ENCODE measurements around the gene MAPK8. TPM values are rescaled to one million over a fixed set of nuclear protein-coding genes. Genes with fewer than 3 reads are reported as not detected.

MAPK8 gene
- polyA plus RNA-seq, 2 donors = 14.5 to 16.1 TPM

DNA sequence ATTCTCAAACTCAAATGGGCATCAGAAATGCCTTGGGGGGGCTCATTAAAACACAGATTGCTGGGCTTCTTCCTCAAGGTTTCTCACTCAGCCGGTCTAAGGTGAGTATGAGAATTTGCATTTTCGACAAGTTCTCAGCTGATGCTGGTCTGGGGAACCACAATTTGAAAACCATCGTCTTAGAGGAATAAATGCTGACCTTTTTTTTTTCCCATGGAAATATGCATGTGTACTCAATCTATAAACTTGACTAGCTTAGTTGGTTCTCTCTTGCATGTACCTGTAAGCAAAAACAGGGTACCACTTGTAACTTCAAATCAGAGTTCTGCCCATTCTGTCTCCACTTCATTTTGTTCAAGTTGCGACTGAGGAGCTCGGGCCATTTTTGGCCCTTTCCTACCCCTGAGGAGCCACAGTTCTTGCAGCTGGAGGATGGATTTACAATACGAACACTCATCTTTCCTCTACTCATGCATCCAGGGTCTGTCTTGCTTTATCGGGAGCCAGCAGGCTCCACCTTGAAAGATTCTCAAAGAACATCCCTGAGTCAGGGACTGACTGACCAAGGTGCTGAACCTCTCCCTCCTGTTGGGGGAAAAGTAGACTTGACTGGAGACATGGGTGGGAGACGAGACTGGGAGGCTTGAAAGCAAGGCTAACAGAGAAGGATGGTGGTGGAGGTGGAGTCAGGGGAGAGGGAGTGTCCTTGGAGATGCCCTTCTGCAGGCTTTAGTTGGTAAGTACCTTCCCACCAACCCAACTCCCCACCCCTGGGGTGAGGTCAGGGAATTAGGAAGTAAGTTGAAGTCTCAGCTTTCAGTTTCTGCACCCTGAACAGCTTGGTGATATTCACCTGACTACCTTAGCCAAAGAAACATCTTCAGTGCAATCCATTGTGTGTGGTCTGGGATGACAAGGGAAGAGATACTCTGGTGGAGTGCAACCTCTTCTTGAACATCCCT, 3.7 kb upstream of the MAPK8 start:
- H3K36me3 ChIP-seq (ENCODE audit: control insufficient read depth in 2 of 2, insufficient read depth in 2 of 2, low read length in 1 of 2) = no peaks in the 10 kb centered on the region
- H3K9me3 ChIP-seq (ENCODE audit: control insufficient read depth in 2 of 2, insufficient read depth in 1 of 2, low read depth in 1 of 2, low read length in 1 of 2) = no peaks in the 10 kb centered on the region
- no peak overlapping the region for H3K27ac ChIP-seq (ENCODE audit: low read depth in 2 of 2, low read length in 1 of 2)
- peaks cover 0 to 3% of the 10 kb centered on the region in 2 donors for H3K4me1 ChIP-seq (ENCODE audit: control insufficient read depth in 2 of 2, insufficient read depth in 2 of 2, low read length in 1 of 2)
- no peaks in the 10 kb centered on the region for H3K27me3 ChIP-seq (ENCODE audit: control insufficient read depth in 1 of 2, insufficient read depth in 2 of 2, low read length in 2 of 2)
- 88% methylated on average over 8 of the region's 8 CpGs for WGBS, 2 donors
- no peak overlapping the region for H3K4me3 ChIP-seq (ENCODE audit: low read depth in 1 of 2, low read length in 2 of 2)

DNA sequence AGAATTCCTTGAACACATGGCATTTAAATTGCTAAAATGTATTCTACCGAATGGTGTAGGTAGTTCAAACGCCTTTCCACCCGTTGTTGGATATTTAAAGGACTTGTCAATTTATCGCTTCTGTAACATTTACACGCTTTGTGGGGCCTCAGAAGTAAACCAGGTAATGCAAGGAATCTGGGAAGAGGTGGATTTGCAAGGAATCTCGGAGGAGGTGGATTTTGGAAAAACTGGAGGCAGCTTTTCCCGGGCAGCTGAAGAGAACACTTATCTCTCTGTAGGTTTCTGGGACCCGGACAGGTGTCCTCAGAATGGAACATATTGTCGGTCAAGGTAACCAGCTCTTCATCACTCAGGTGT, 592 bp upstream of the MAPK8 start:
- no peaks in the 10 kb centered on the region for H3K27me3 ChIP-seq (ENCODE audit: control insufficient read depth in 1 of 2, insufficient read depth in 2 of 2, low read length in 2 of 2)
- H3K4me1 ChIP-seq (ENCODE audit: control insufficient read depth in 2 of 2, insufficient read depth in 2 of 2, low read length in 1 of 2) = peaks cover 0 to 3% of the 10 kb centered on the region in 2 donors
- peak overlapping the region; percentile 78 to 88 for H3K27ac ChIP-seq (ENCODE audit: low read depth in 2 of 2, low read length in 1 of 2)
- WGBS, 2 donors = 52 to 56% methylated on average over 9 of the region's 9 CpGs
- H3K4me3 ChIP-seq (ENCODE audit: low read depth in 1 of 2, low read length in 2 of 2) = peak overlapping the region; percentile 51 to 84
- no peaks in the 10 kb centered on the region for H3K9me3 ChIP-seq (ENCODE audit: control insufficient read depth in 2 of 2, insufficient read depth in 1 of 2, low read depth in 1 of 2, low read length in 1 of 2)
- no peaks in the 10 kb centered on the region for H3K36me3 ChIP-seq (ENCODE audit: control insufficient read depth in 2 of 2, insufficient read depth in 2 of 2, low read length in 1 of 2)

DNA sequence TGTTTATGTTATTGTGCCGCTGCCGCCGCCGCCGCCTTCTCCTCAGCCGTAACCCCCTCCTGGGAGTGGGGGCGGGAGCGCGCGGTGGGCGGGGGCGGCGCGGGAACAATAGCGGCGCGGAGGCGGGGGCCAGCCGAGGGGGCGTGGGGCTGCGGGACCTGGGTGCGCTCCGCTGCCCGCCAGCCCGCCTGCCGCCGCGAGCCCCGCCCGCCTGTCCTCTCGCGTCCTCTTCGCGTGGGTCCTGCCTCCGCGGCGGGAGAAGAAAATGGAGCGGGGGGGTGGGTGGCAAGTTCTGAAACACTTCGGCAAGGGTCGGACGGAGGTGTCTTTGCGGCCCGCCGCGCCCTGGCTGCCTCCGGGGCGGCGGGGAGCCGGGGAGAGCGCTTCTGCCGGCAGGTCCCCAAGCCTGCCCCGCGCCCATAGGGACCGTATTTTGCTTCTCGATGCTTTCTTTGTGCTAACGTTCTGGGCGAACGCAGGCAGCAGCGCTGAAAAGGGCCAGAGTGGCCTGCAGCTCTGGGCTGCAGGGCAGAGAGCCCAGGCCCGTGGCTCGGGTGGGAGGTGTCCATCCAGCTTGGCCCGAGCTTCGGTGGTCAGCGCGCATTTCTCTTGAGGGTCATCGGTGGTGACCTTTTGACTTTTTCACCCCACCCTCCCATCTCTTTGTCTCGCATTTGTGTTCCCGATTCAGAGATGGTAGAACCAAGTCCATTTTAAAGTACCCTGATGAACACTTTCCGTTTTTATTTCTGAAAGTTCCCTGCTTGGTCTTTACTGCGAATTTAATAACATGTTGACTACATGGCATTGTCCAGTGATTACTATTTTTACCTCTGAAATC, 613 bp downstream of the MAPK8 start:
- no peaks in the 10 kb centered on the region for H3K36me3 ChIP-seq (ENCODE audit: control insufficient read depth in 2 of 2, insufficient read depth in 2 of 2, low read length in 1 of 2)
- H3K27me3 ChIP-seq (ENCODE audit: control insufficient read depth in 1 of 2, insufficient read depth in 2 of 2, low read length in 2 of 2) = no peaks in the 10 kb centered on the region
- peaks cover 0 to 3% of the 10 kb centered on the region in 2 donors for H3K4me1 ChIP-seq (ENCODE audit: control insufficient read depth in 2 of 2, insufficient read depth in 2 of 2, low read length in 1 of 2)
- whole genome bisulfite sequencing, 2 donors = 1% methylated on average over 57 to 70 of the region's 70 CpGs
- peak overlapping the region; percentile 88 to 96 for H3K27ac ChIP-seq (ENCODE audit: low read depth in 2 of 2, low read length in 1 of 2)
- H3K4me3 ChIP-seq (ENCODE audit: low read depth in 1 of 2, low read length in 2 of 2) = peak overlapping the region; percentile 84 to 91
- no peaks in the 10 kb centered on the region for H3K9me3 ChIP-seq (ENCODE audit: control insufficient read depth in 2 of 2, insufficient read depth in 1 of 2, low read depth in 1 of 2, low read length in 1 of 2)

DNA sequence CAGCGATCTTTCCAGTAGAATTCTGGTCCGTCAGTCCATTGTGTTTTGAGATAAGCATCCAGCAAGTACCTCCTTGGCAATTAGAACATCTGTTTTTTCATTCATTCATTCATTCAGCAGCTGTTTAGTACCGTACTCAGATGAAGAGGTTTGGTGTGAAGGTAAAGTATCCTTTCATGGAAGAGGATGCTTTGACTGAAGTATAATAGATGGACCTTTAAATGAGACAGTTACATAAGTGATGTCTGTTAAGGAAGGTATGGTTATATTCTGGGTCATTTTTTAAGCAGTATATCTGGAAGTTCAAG, 1.2 kb downstream of the MAPK8 start:
- Histone ChIP-seq H3K4me1 (ENCODE audit: control insufficient read depth in 2 of 2, insufficient read depth in 2 of 2, low read length in 1 of 2) (peaks cover 0 to 3% of the 10 kb centered on the region in 2 donors), H3K27me3 (ENCODE audit: control insufficient read depth in 1 of 2, insufficient read depth in 2 of 2, low read length in 2 of 2) (no peaks in the 10 kb centered on the region), H3K27ac (ENCODE audit: low read depth in 2 of 2, low read length in 1 of 2) (no peak overlapping the region), H3K4me3 (ENCODE audit: low read depth in 1 of 2, low read length in 2 of 2) (peak overlapping the region in 1 of 2 donors; percentile 84), H3K36me3 (ENCODE audit: control insufficient read depth in 2 of 2, insufficient read depth in 2 of 2, low read length in 1 of 2) (no peaks in the 10 kb centered on the region), H3K9me3 (ENCODE audit: control insufficient read depth in 2 of 2, insufficient read depth in 1 of 2, low read depth in 1 of 2, low read length in 1 of 2) (no peaks in the 10 kb centered on the region)
- 15 to 22% methylated on average over 3 of the region's 3 CpGs for WGBS, 2 donors

DNA sequence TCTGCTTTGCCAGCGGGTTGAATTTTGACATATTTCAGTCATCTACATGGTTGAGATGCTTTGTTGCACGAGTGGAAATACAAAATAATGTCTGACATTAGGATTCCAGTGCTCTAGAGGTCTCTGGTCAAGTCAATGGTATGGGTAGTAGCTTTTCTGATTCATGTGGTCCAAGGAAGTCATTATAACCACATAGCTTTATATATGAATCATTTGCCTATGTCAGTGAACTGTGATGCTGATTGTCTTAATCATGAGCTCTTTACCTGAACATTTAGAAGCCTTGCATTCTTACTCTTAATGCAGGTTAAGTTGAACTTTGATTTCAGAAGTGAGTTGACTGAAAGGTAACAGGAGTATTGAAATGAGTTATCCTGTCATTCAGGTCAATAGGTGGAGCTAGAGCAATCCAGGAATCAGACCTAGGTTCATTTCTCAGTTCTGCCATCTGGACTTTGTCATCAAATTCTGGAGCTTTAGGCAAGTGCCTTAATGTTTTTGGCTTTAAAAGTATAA, 3.3 kb downstream of the MAPK8 start:
- peak overlapping the region in 1 of 2 donors; percentile 27 for H3K27ac ChIP-seq (ENCODE audit: low read depth in 2 of 2, low read length in 1 of 2)
- no peak overlapping the region for H3K4me3 ChIP-seq (ENCODE audit: low read depth in 1 of 2, low read length in 2 of 2)
- no peaks in the 10 kb centered on the region for H3K36me3 ChIP-seq (ENCODE audit: control insufficient read depth in 2 of 2, insufficient read depth in 2 of 2, low read length in 1 of 2)
- peaks cover 0 to 3% of the 10 kb centered on the region in 2 donors for H3K4me1 ChIP-seq (ENCODE audit: control insufficient read depth in 2 of 2, insufficient read depth in 2 of 2, low read length in 1 of 2)
- 56 to 57% methylated on average over 2 of the region's 2 CpGs for WGBS, 2 donors
- H3K9me3 ChIP-seq (ENCODE audit: control insufficient read depth in 2 of 2, insufficient read depth in 1 of 2, low read depth in 1 of 2, low read length in 1 of 2) = no peaks in the 10 kb centered on the region
- H3K27me3 ChIP-seq (ENCODE audit: control insufficient read depth in 1 of 2, insufficient read depth in 2 of 2, low read length in 2 of 2) = no peaks in the 10 kb centered on the region

GRCh38 chr10:48314107-48314506, 7.6 kb downstream of the MAPK8 start:
- WGBS, 2 donors = 93 to 95% methylated on average over 2 of the region's 2 CpGs
- Histone ChIP-seq H3K27me3 (ENCODE audit: control insufficient read depth in 1 of 2, insufficient read depth in 2 of 2, low read length in 2 of 2) (no peaks in the 10 kb centered on the region), H3K9me3 (ENCODE audit: control insufficient read depth in 2 of 2, insufficient read depth in 1 of 2, low read depth in 1 of 2, low read length in 1 of 2) (no peaks in the 10 kb centered on the region), H3K4me1 (ENCODE audit: control insufficient read depth in 2 of 2, insufficient read depth in 2 of 2, low read length in 1 of 2) (peaks cover 0 to 2% of the 10 kb centered on the region in 2 donors), H3K27ac (ENCODE audit: low read depth in 2 of 2, low read length in 1 of 2) (no peak overlapping the region), H3K36me3 (ENCODE audit: control insufficient read depth in 2 of 2, insufficient read depth in 2 of 2, low read length in 1 of 2) (no peaks in the 10 kb centered on the region), H3K4me3 (ENCODE audit: low read depth in 1 of 2, low read length in 2 of 2) (no peak overlapping the region)

DNA sequence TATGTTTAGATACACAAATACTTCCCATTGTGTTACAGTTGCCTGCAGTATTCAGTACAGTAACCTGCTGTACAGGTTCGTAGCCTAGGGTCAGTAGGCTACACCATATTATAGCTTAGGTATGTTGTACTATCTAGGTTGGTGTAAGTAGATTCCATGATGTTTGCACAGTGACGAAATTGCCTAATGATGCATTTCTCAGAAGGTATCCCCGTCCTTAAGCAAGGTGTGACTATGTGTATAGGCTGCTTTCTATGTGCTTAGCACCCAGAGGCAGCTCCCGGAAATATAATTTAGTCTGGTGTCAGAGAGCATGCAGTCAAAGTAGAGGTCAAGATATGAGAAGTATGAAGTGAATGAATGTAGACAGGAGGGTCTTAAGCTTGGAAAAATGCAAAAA, 9.8 kb downstream of the MAPK8 start:
- Histone ChIP-seq H3K4me3 (ENCODE audit: low read depth in 1 of 2, low read length in 2 of 2) (no peak overlapping the region), H3K9me3 (ENCODE audit: control insufficient read depth in 2 of 2, insufficient read depth in 1 of 2, low read depth in 1 of 2, low read length in 1 of 2) (no peaks in the 10 kb centered on the region), H3K27ac (ENCODE audit: low read depth in 2 of 2, low read length in 1 of 2) (no peak overlapping the region), H3K4me1 (ENCODE audit: control insufficient read depth in 2 of 2, insufficient read depth in 2 of 2, low read length in 1 of 2) (peaks cover 0 to 2% of the 10 kb centered on the region in 2 donors), H3K36me3 (ENCODE audit: control insufficient read depth in 2 of 2, insufficient read depth in 2 of 2, low read length in 1 of 2) (no peaks in the 10 kb centered on the region), H3K27me3 (ENCODE audit: control insufficient read depth in 1 of 2, insufficient read depth in 2 of 2, low read length in 2 of 2) (no peaks in the 10 kb centered on the region)
- WGBS, 2 donors = 81 to 82% methylated on average over 4 of the region's 4 CpGs

- 73 to 76% methylated on average over 8 of the region's 8 CpGs for WGBS, 2 donors
- Histone ChIP-seq H3K9me3 (ENCODE audit: control insufficient read depth in 2 of 2, insufficient read depth in 1 of 2, low read depth in 1 of 2, low read length in 1 of 2) (no peaks in the 10 kb centered on the region), H3K4me1 (ENCODE audit: control insufficient read depth in 2 of 2, insufficient read depth in 2 of 2, low read length in 1 of 2) (peaks cover 0 to 2% of the 10 kb centered on the region in 2 donors), H3K27me3 (ENCODE audit: control insufficient read depth in 1 of 2, insufficient read depth in 2 of 2, low read length in 2 of 2) (no peaks in the 10 kb centered on the region), H3K4me3 (ENCODE audit: low read depth in 1 of 2, low read length in 2 of 2) (no peak overlapping the region), H3K27ac (ENCODE audit: low read depth in 2 of 2, low read length in 1 of 2) (no peak overlapping the region), H3K36me3 (ENCODE audit: control insufficient read depth in 2 of 2, insufficient read depth in 2 of 2, low read length in 1 of 2) (no peaks in the 10 kb centered on the region)
Measured at GRCh38 chr10:48317321-48317990, 11.0 kb downstream of the MAPK8 start.

GRCh38 chr10:48322017-48322416, 15.5 kb downstream of the MAPK8 start:
- H3K4me1 ChIP-seq (ENCODE audit: control insufficient read depth in 2 of 2, insufficient read depth in 2 of 2, low read length in 1 of 2) = peaks cover 0 to 2% of the 10 kb centered on the region in 2 donors
- no peaks in the 10 kb centered on the region for H3K36me3 ChIP-seq (ENCODE audit: control insufficient read depth in 2 of 2, insufficient read depth in 2 of 2, low read length in 1 of 2)
- H3K4me3 ChIP-seq (ENCODE audit: low read depth in 1 of 2, low read length in 2 of 2) = no peak overlapping the region
- H3K9me3 ChIP-seq (ENCODE audit: control insufficient read depth in 2 of 2, insufficient read depth in 1 of 2, low read depth in 1 of 2, low read length in 1 of 2) = no peaks in the 10 kb centered on the region
- no peaks in the 10 kb centered on the region for H3K27me3 ChIP-seq (ENCODE audit: control insufficient read depth in 1 of 2, insufficient read depth in 2 of 2, low read length in 2 of 2)
- 96 to 98% methylated on average over 3 of the region's 3 CpGs for WGBS, 2 donors
- H3K27ac ChIP-seq (ENCODE audit: low read depth in 2 of 2, low read length in 1 of 2) = no peak overlapping the region

Measured in esophagus (tissue), 2 donors.